ENCODE results near the gene ANKRD13C.

The ANKRD13C gene

GRCh38 chr1:70220517-70221237 lies 133.8 kb downstream of the ANKRD13C start:
- DNase-seq (ENCODE audit: low read depth) = no peak

GRCh38 chr1:70220015-70220414 lies 134.5 kb downstream of the ANKRD13C start:
- no peak for DNase-seq (ENCODE audit: low read depth)

- DNase-seq (ENCODE audit: low read depth) = no peak
Observed at GRCh38 chr1:70211541-70211940, 143.0 kb downstream of the ANKRD13C start.

- no peak for DNase-seq (ENCODE audit: low read depth)
Observed at GRCh38 chr1:70210820-70211219, 143.7 kb downstream of the ANKRD13C start.
